ENCODE data around the gene CACFD1. TPM values are rescaled to one million over a fixed set of nuclear protein-coding genes. Genes with fewer than 3 reads are reported as not detected.

Gene CACFD1
- total RNA-seq, 1 experiment from 2014 or later, result 22.5 TPM

- no peak for TF ChIP-seq ZBTB21 (CRISPR knock-in tag; IDR thresholded peaks at IDR 0.05; ENCODE audit: borderline replicate concordance)
- peak; percentile 67; the same call in 1 of the 2 replicates for TF ChIP-seq TEAD4 (CRISPR knock-in tag; IDR thresholded peaks at IDR 0.05)
- TF ChIP-seq STAT6 (CRISPR knock-in tag; conservative IDR thresholded peaks at IDR 0.05; ENCODE audit: low read depth), result no peak
- TF ChIP-seq USF1 (CRISPR knock-in tag; IDR thresholded peaks at IDR 0.05), result 0 out of 2 replicates have a peak, but pooled peaks have one; percentile 47
- no peak for TF ChIP-seq ZNF532 (CRISPR knock-in tag; IDR thresholded peaks at IDR 0.05; ENCODE audit: borderline replicate concordance)
- TF ChIP-seq NR1H2 (CRISPR knock-in tag; IDR thresholded peaks at IDR 0.05), result no peak
- peak; percentile 93 for TF ChIP-seq FOXK1 (CRISPR knock-in tag; IDR thresholded peaks at IDR 0.05)
- TF ChIP-seq TCF7 (CRISPR knock-in tag; IDR thresholded peaks at IDR 0.05; ENCODE audit: low read depth), result no peak; the same call in 1 of the 2 replicates
- no peak for TF ChIP-seq ZNF423 (CRISPR knock-in tag; IDR thresholded peaks at IDR 0.05)
- peak; percentile 80 for TF ChIP-seq CREM (CRISPR knock-in tag; IDR thresholded peaks at IDR 0.05)
- no peak for TF ChIP-seq MLX (CRISPR knock-in tag; IDR thresholded peaks at IDR 0.05)
- 0 out of 2 replicates have a peak, but pooled peaks have one; percentile 24 for TF ChIP-seq ZNF317 (CRISPR knock-in tag; IDR thresholded peaks at IDR 0.05; ENCODE audit: borderline replicate concordance, low read depth)
- TF ChIP-seq ZBTB43 (CRISPR knock-in tag; IDR thresholded peaks at IDR 0.05), result peak; percentile 96
- peak; percentile 94 for TF ChIP-seq MYBL2 (CRISPR knock-in tag; IDR thresholded peaks at IDR 0.05)
- peak; percentile 93 for TF ChIP-seq FOXP1 (CRISPR knock-in tag; IDR thresholded peaks at IDR 0.05; ENCODE audit: borderline replicate concordance)
- TF ChIP-seq SMAD4 (CRISPR knock-in tag; IDR thresholded peaks at IDR 0.05), result no peak
- no peak for TF ChIP-seq ZNF232 (CRISPR knock-in tag; IDR thresholded peaks at IDR 0.05)
- TF ChIP-seq ARID4B (CRISPR knock-in tag; IDR thresholded peaks at IDR 0.05; ENCODE audit: borderline replicate concordance), result peak; percentile 87; the same call in 1 of the 2 replicates
- no peak for TF ChIP-seq ZSCAN18 (CRISPR knock-in tag; IDR thresholded peaks at IDR 0.05)
- no peak for TF ChIP-seq GTF2I (CRISPR knock-in tag; conservative IDR thresholded peaks at IDR 0.05)
- TF ChIP-seq ESRRA (CRISPR knock-in tag; IDR thresholded peaks at IDR 0.05; ENCODE audit: borderline replicate concordance), result no peak; the same call in 1 of the 2 replicates
Measured at GRCh38 chr9:133417541-133418461, 42.0 kb upstream of the CACFD1 start, which contains the start of gene REXO4 (continued).

Measured in WTC11 (cell line).